Measurements from ENCODE around the gene RANBP3.

GRCh38 chr19:6012426-6013170 is 34.7 kb upstream of the RANBP3 start:
- TF ChIP-seq CTCF (IDR thresholded peaks at IDR 0.05; ENCODE audit: borderline replicate concordance, extremely low read depth, low read length, poor library complexity, severe bottlenecking) (no peak), EZH2 (IDR thresholded peaks at IDR 0.05; ENCODE audit: borderline replicate concordance, low read depth, low read length, severe bottlenecking) (no peak)
